ENCODE results near the gene ARHGEF28.

- TF ChIP-seq USF2 (IDR thresholded peaks at IDR 0.05; ENCODE audit: low read depth, low read length) (no peak), RAD21 (IDR thresholded peaks at IDR 0.05; ENCODE audit: low read length) (no peak), CTCF (conservative IDR thresholded peaks at IDR 0.05; ENCODE audit: low read depth, low read length) (no peak), CHD1 (IDR thresholded peaks at IDR 0.05; ENCODE audit: low read depth, low read length) (no peak), SMC3 (IDR thresholded peaks at IDR 0.05; ENCODE audit: low read depth, low read length) (no peak), MAFK (IDR thresholded peaks at IDR 0.05; ENCODE audit: low read depth, low read length) (no peak), MXI1 (IDR thresholded peaks at IDR 0.05; ENCODE audit: borderline replicate concordance, low read depth, low read length) (no peak), POLR2A (IDR thresholded peaks at IDR 0.05; ENCODE audit: low read depth, low read length) (no peak), CEBPB (IDR thresholded peaks at IDR 0.05; ENCODE audit: low read depth, low read length) (no peak), RFX5 (IDR thresholded peaks at IDR 0.05; ENCODE audit: low read depth, low read length) (no peak)
Observed at GRCh38 chr5:73943397-73943796, 317.4 kb downstream of the ARHGEF28 start.
